Colonic mucosa (tissue), 4 donors: ENCODE measurements around the gene OR6K6. TPM values are rescaled to one million over a fixed set of nuclear protein-coding genes. Genes with fewer than 3 reads are reported as not detected.

Source experiments
- DNase-seq: peaks from one replicate; pipeline ENCODE4 v3.0.0-alpha.2; 2020
- H3K27ac ChIP-seq: fragments of 200-600 bp; one replicate; pipeline ENCODE4 v1.8.0; 2021
- H3K27me3 ChIP-seq: fragments of 200-600 bp; one replicate; pipeline ENCODE4 v1.8.0; 2021
- H3K36me3 ChIP-seq: fragments of 200-600 bp; one replicate; pipeline ENCODE4 v1.8.0; 2021
- H3K4me1 ChIP-seq: fragments of 200-600 bp; one replicate; pipeline ENCODE4 v1.8.0; 2021; ENCODE audit warnings: mild to moderate bottlenecking
- H3K4me3 ChIP-seq: fragments of 200-600 bp; one replicate; pipeline ENCODE4 v1.8.0; 2021
- H3K9ac ChIP-seq, 2 donors: one replicate each; pipeline ENCODE4 v1.7.0; 2013; ENCODE audit warnings: control low read depth in 2 of 2, low read depth in 2 of 2, low read length in 2 of 2
- H3K9me3 ChIP-seq: fragments of 200-600 bp; one replicate; pipeline ENCODE4 v1.8.0; 2021
- intact Hi-C: fragments of 100-400 bp; cut with DNase I; formaldehyde crosslinking; loops from one replicate; pipeline ENCODE4 v1.14.1; 2022
- total RNA-seq, 2 donors: library from RNA; stranded (reverse); fragmentation: NEBNext Ultra II Directional in 1 of 2; extraction: Animal tissue kit (Norgen Biotek cat#: 25700) in 1 of 2; gene quantifications; one replicate each; pipeline ENCODE4 v1.2.1, GENCODE V29; 2021
- TF ChIP-seq, protein P1 (sequence below): fragments of 200-600 bp; IDR thresholded peaks from one replicate; pipeline ENCODE4 v1.8.0; 2022; ENCODE audit warnings: antibody characterized with exemption, mild to moderate bottlenecking
- donor health status: healthy.
- donor health status: DM: no; HTN: no; CAD: no.
- donor health status: DM: no; HTN: no; CAD: no.

The OR6K6 gene, protein sequence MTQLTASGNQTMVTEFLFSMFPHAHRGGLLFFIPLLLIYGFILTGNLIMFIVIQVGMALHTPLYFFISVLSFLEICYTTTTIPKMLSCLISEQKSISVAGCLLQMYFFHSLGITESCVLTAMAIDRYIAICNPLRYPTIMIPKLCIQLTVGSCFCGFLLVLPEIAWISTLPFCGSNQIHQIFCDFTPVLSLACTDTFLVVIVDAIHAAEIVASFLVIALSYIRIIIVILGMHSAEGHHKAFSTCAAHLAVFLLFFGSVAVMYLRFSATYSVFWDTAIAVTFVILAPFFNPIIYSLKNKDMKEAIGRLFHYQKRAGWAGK
- not detected for total RNA-seq

DNA sequence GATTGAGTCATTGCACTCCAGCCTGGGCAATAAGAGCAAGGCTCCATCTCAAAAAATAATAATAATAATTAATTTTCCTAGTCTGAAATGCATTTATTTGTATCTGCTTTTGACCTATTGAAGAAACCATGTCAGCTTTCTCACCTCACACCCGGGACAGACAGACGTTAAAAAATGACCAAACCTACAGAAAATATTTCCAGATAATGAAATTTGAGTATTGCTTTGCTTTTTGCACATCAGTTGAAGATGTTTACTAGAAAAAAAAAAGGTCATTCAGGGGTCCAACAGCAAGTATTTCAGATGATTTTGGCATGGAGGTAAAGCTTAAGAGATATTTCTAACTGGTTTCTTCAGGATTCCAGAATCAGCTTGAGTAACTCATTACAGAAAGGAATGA, at the start of gene OR6K6:
Gene OR6K6 (plus strand): TSS at position 301 of the 400 bp plus-strand sequence. CDS start 168 bp downstream, outside the sequence.
- no peaks in the 10 kb centered on the region for H3K27me3 ChIP-seq
- no peak within 1 kb of the TSS for H3K9ac ChIP-seq
- no peaks in the 10 kb centered on the region for H3K4me1 ChIP-seq
- no peak within 1 kb of the TSS for H3K27ac ChIP-seq
- TF ChIP-seq, protein P1, sequence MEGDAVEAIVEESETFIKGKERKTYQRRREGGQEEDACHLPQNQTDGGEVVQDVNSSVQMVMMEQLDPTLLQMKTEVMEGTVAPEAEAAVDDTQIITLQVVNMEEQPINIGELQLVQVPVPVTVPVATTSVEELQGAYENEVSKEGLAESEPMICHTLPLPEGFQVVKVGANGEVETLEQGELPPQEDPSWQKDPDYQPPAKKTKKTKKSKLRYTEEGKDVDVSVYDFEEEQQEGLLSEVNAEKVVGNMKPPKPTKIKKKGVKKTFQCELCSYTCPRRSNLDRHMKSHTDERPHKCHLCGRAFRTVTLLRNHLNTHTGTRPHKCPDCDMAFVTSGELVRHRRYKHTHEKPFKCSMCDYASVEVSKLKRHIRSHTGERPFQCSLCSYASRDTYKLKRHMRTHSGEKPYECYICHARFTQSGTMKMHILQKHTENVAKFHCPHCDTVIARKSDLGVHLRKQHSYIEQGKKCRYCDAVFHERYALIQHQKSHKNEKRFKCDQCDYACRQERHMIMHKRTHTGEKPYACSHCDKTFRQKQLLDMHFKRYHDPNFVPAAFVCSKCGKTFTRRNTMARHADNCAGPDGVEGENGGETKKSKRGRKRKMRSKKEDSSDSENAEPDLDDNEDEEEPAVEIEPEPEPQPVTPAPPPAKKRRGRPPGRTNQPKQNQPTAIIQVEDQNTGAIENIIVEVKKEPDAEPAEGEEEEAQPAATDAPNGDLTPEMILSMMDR: no peak
- H3K9me3 ChIP-seq: no peaks in the 10 kb centered on the region
- no peak for DNase-seq
- H3K4me3 ChIP-seq: no peak within 1 kb of the TSS
- intact Hi-C loops: no loop called here
- no peaks in the 10 kb centered on the region for H3K36me3 ChIP-seq

DNA sequence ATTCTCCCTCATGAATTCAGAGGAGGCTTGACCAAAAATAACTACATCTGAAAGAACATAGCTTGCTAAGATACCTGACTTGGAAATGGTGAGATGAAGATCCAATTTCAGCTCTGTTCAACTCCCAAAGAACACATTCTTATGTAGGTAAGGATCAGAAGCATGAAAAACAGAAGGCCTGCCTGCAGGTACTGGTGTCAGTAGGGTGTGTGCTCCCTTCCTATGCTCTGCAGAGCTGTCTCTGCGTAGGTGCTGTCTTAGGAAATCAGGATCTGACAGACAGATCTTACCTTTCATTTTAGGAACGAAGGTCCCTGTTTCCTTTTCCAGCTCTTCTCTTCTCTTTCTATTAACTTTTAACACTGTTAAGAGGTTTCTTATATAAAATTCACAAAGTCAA, 48.4 kb upstream of the OR6K6 start:
- H3K36me3 ChIP-seq: no peaks in the 10 kb centered on the region
- DNase-seq: no peak
- no peak overlapping the region for H3K9ac ChIP-seq
- TF ChIP-seq, protein P1: no peak
- H3K9me3 ChIP-seq: no peaks in the 10 kb centered on the region
- intact Hi-C loops: no loop called here
- H3K4me3 ChIP-seq: no peak overlapping the region
- H3K27ac ChIP-seq: no peak overlapping the region
- no peaks in the 10 kb centered on the region for H3K27me3 ChIP-seq
- no peaks in the 10 kb centered on the region for H3K4me1 ChIP-seq

DNA sequence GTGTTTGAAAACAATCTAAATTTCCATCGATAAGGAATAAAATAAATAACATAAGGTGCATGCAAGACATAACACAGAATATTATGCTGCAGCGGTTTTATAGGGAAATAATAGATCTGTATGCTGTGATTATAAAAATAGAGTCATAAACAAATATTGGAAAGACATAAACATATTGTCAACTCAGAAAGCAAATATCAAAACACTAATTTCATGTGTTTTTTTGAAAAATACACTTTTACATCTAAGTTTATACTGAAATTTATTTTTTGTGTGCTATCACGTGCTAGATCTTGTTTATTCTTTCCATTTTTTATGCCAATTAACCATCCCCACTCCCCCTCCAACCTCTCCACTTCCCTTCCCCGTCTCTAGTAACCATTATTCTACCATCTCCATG, 43.4 kb upstream of the OR6K6 start:
- Histone ChIP-seq H3K4me1 (no peaks in the 10 kb centered on the region), H3K9me3 (no peaks in the 10 kb centered on the region), H3K4me3 (no peak overlapping the region), H3K36me3 (no peaks in the 10 kb centered on the region), H3K9ac (no peak overlapping the region), H3K27me3 (no peaks in the 10 kb centered on the region), H3K27ac (no peak overlapping the region)
- intact Hi-C loops: no loop called here
- no peak for DNase-seq
- TF ChIP-seq, protein P1: no peak

DNA sequence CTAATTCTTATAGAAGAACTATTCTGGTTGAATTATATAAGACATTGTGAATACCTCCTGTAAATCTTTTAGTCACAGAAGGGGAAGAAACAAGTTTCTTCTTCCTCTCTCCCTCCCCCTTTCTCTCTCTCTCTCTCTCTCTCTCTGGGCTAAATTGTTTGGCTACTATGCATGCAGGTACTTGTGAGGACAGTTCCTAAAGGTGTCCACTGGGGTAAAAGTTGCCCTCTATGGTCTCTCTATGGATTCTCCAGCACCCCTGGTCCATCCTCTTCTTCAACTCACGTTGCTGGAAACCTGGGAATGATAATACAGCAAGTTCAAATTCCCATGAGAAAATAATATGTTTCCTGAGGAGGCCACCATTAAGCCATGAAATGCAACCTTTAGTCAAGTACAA, 39.8 kb upstream of the OR6K6 start:
- H3K4me1 ChIP-seq: no peaks in the 10 kb centered on the region
- H3K27me3 ChIP-seq: no peaks in the 10 kb centered on the region
- TF ChIP-seq, protein P1: no peak
- H3K27ac ChIP-seq: no peak overlapping the region
- no peaks in the 10 kb centered on the region for H3K36me3 ChIP-seq
- no peak for DNase-seq
- H3K4me3 ChIP-seq: no peak overlapping the region
- no peaks in the 10 kb centered on the region for H3K9me3 ChIP-seq
- H3K9ac ChIP-seq: no peak overlapping the region
- intact Hi-C loops: no loop called here

DNA sequence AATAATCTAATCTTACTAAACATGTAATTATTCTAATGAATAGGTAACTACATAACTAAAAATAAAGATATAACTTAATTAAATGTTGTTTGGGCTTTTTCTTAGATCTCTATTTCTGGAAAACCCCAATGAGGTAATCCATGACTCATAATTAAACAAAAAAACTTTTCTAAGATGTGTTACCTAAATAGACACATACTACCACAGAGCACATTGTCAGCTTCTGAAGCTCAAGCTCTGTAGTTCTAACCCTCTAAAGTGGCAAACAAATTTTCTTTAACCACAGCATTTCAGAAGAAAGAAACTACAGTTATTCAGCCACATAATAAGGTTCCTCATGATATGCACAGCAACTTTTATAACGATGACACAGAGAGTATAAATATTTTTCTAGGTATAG, 38.2 kb upstream of the OR6K6 start:
- Histone ChIP-seq H3K4me1 (no peaks in the 10 kb centered on the region), H3K4me3 (no peak overlapping the region), H3K9ac (no peak overlapping the region), H3K27me3 (no peaks in the 10 kb centered on the region), H3K36me3 (no peaks in the 10 kb centered on the region), H3K27ac (no peak overlapping the region), H3K9me3 (no peaks in the 10 kb centered on the region)
- DNase-seq: no peak
- TF ChIP-seq, protein P1: no peak
- intact Hi-C loops: no loop called here
